Stimulated activated CD4-positive, alpha-beta T cell treated with anti-CD3 and anti-CD28 coated beads, Interleukin-4, amount 100 ng/mL, for 24 hours (primary cell): ENCODE results near the gene ACP4.
"Not testable (repeated sequence)": the region's sequence is repeated elsewhere in the genome, so short reads cannot be mapped to it uniquely, and the experiment has no call there.

ENCODE experiments used
- DNase-seq: peaks from one replicate; pipeline ENCODE4 v3.0.0-alpha.2; 2020

ACP4 gene

GRCh38 chr19:50777261-50777660 is 13.0 kb upstream of the ACP4 start:
- no peak for DNase-seq

- DNase-seq: no peak
Measured at GRCh38 chr19:50777830-50778303, 12.3 kb upstream of the ACP4 start.

GRCh38 chr19:50778906-50779430 is 11.2 kb upstream of the ACP4 start:
- DNase-seq: no peak

- no peak for DNase-seq
Measured at GRCh38 chr19:50779504-50780457, 10.4 kb upstream of the ACP4 start.

- no peak for DNase-seq
Measured at GRCh38 chr19:50780753-50781435, 9.3 kb upstream of the ACP4 start.

- not testable (repeated sequence) for DNase-seq
Measured at GRCh38 chr19:50783848-50784152, 6.4 kb upstream of the ACP4 start.

- no peak for DNase-seq
Measured at GRCh38 chr19:50784710-50785109, 5.5 kb upstream of the ACP4 start.

- no peak for DNase-seq
Measured at GRCh38 chr19:50785329-50785728, 4.9 kb upstream of the ACP4 start.

- DNase-seq: no peak
Measured at GRCh38 chr19:50790922-50791467, 780 bp downstream of the ACP4 start.

GRCh38 chr19:50791594-50792271 is 1.5 kb downstream of the ACP4 start:
- DNase-seq: no peak

GRCh38 chr19:50792272-50793250 is 2.3 kb downstream of the ACP4 start:
- DNase-seq: no peak

- no peak for DNase-seq
Measured at GRCh38 chr19:50793558-50794065, 3.4 kb downstream of the ACP4 start.

- DNase-seq: no peak
Measured at GRCh38 chr19:50794074-50794875, 4.1 kb downstream of the ACP4 start.

GRCh38 chr19:50794876-50795663 is 4.9 kb downstream of the ACP4 start:
- no peak for DNase-seq

GRCh38 chr19:50795664-50796073 is 5.5 kb downstream of the ACP4 start:
- DNase-seq: no peak

- no peak for DNase-seq
Measured at GRCh38 chr19:50796128-50796633, 6.0 kb downstream of the ACP4 start.

GRCh38 chr19:50796634-50797428 is 6.6 kb downstream of the ACP4 start:
- no peak for DNase-seq

- no peak for DNase-seq
Measured at GRCh38 chr19:50797429-50797780, 7.2 kb downstream of the ACP4 start.
